ENCODE data around the gene GLS2.
"Not testable (repeated sequence)": the region's sequence is repeated elsewhere in the genome, so short reads cannot be mapped to it uniquely, and the experiment has no call there.

The GLS2 gene

GRCh38 chr12:56449622-56449984 is 38.4 kb downstream of the GLS2 start:
- peak overlapping the region; percentile 85 for H3K27ac ChIP-seq
- no peak for TF ChIP-seq CTCF (conservative IDR thresholded peaks at IDR 0.05)

GRCh38 chr12:56448860-56449621 is 38.9 kb downstream of the GLS2 start, which contains the start of gene TIMELESS:
TSS of gene TIMELESS (minus strand) at chr12:56449426. CDS start at chr12:56434170, 15,256 bp downstream.
- 0 out of 2 replicates have a peak, but pooled peaks have one; percentile 3 for TF ChIP-seq CTCF (conservative IDR thresholded peaks at IDR 0.05)
- H3K27ac ChIP-seq, result peak within 1 kb of the TSS; percentile 85

- not testable (repeated sequence) for H3K27ac ChIP-seq
Measured at GRCh38 chr12:56443208-56443607, 44.8 kb downstream of the GLS2 start.

GRCh38 chr12:56437430-56438176 is 50.4 kb downstream of the GLS2 start:
- no peak for TF ChIP-seq CTCF (conservative IDR thresholded peaks at IDR 0.05)

GRCh38 chr12:56434828-56435227 is 53.1 kb downstream of the GLS2 start:
- no peak overlapping the region for H3K27ac ChIP-seq
- TF ChIP-seq CTCF (conservative IDR thresholded peaks at IDR 0.05), result no peak

More at GRCh38 chr12:56437430-56438176, 50.4 kb downstream of the GLS2 start:
- peak overlapping the region; percentile 33 for H3K27ac ChIP-seq

GRCh38 chr12:56431850-56432249 is 56.1 kb downstream of the GLS2 start:
- TF ChIP-seq CTCF (conservative IDR thresholded peaks at IDR 0.05), result no peak

GRCh38 chr12:56431288-56431687 is 56.7 kb downstream of the GLS2 start:
- H3K27ac ChIP-seq, result no peak overlapping the region
- no peak for TF ChIP-seq CTCF (conservative IDR thresholded peaks at IDR 0.05)

More at GRCh38 chr12:56431850-56432249, 56.1 kb downstream of the GLS2 start:
- H3K27ac ChIP-seq, result no peak overlapping the region
